NOMO-1 treated with dmso at 0.1 percent for 144 hours (cell line): ENCODE data around the gene STIL.
"Not testable (repeated sequence)": the region's sequence is repeated elsewhere in the genome, so short reads cannot be mapped to it uniquely, and the experiment has no call there.

Source experiments
- DNase-seq: peaks from one replicate; lab custom pipeline; 2025; ENCODE audit not compliant: unreplicated experiment; lab: John Stamatoyannopoulos, UW

STIL gene

GRCh38 chr1:47313915-47314664 is at the start of gene STIL:
Gene STIL, minus strand, starts transcription at chr1:47314147. Its CDS starts 3,828 bp downstream, at chr1:47310319.
- DNase-seq = peak; percentile 99

DNA sequence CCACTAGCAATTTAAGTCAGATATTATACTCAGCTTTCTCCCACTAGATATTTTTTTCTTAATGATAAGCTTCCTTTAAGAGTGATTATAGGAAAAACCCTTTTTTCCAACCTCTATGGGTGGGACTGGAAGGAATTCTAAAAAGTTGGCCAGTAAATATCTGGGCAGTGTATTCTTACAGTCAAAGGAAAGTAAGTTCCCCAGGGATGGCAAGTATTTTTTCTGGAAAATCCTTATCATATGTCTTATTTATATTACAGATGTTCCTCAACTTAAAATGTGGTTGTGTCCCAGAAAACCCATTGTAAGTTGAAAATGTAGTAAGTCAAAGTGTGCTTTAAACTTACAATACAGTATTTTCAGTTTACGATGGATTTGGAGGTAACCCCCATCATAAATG is 48.9 kb upstream of the STIL start:
- DNase-seq = no peak

GRCh38 chr1:47361380-47361779 is 47.4 kb upstream of the STIL start:
- DNase-seq = no peak

DNA sequence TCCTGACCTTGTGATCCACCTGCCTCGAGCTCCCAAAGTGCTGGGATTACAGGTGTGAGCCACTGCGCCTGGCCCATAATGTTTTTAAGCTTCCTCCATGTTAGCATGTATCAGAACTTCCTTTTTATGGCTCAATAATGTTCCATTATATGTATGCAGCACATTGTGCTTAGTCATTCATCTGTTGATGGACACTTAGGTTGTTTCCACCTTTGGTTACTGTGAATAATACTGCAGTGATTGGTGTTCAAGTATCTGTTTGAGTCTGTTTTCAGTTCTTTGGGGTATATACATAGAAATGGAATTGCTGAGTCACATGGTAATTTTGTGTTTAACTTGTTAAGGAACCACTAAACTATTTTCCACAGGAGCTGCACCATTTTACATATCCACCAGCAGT is 37.4 kb upstream of the STIL start:
- no peak for DNase-seq

GRCh38 chr1:47348246-47348645 is 34.3 kb upstream of the STIL start:
- no peak for DNase-seq

GRCh38 chr1:47347735-47348134 is 33.8 kb upstream of the STIL start:
- DNase-seq = no peak

DNA sequence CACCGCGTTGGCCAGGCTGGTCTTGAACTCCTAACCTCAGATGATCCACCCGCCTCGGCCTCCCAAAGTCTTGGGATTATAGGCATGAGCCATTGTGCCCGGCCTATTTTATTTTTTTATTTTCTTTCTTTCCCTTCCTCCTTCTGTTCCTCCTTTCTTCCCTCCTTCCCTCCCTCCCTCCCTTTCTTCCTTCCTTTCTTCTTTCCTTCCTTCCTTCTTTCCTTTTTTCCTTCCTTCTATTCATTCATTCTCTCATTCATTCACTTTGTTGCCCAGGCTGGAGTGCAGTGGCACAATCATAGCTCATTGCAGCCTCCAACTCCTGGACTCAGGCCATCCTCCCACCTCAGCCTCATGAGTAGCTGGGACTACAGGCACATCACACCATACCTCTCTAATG is 33.0 kb upstream of the STIL start:
- DNase-seq = not testable (repeated sequence)

GRCh38 chr1:47340227-47340626 is 26.3 kb upstream of the STIL start:
- DNase-seq = no peak

DNA sequence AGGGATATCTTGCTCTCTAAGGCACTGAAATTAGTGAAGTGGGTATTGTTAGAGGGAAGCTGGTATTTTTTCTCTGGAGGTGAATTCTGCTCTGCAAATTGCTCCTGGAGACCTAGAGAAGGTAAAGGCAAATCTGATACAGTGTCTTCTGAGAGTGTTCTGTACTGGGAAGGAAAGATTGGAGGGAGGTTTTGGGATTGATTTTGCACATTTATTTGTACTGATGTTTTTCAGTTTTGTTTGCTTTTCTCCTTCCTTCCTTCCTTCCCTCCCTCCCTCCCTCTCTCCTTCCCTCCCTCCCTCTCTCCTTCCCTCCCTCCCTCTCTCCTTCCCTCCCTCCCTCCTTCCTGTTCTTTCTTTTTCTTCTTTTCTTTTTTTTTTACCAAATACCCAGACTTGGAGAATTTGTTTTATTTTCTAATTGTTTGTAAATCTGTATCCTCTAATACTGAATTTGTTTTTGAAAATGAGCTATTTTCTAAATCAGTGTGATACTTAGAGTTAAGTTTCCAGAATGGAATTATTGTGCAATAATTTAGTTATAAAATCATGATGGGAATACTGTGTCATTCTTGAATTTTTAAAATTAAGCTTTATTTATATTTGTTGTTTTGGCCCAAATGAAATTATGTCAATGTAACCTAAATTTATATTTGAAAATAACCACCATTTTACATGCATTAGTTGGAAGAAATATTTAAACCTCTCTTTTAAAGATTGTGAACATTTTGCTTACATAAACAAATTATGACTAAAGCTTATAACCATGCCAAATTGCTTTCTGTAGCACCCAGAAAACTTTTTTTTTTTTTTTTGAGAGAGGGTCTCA is 24.5 kb upstream of the STIL start:
- DNase-seq = no peak

DNA sequence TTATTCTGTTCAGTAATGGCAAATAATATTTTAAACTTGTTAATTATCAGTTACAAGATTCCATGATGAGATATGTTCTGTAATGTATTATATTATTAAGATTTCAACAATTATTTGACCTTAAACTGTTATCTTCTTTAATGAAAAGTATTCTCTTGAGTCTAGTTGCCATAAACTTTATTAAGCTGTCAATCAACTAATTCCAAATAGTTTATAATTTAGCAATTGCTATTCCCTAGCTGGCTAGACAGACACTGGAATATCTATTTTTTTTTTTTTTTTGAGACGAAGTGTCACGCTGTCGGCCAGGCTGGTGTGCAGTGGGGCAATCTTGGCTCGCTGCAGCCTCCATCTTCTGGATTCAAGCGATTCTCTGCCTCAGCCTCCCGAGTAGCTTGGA is 23.4 kb upstream of the STIL start:
- DNase-seq = no peak

- no peak for DNase-seq
Observed at GRCh38 chr1:47334765-47335435, 21.0 kb upstream of the STIL start.

DNA sequence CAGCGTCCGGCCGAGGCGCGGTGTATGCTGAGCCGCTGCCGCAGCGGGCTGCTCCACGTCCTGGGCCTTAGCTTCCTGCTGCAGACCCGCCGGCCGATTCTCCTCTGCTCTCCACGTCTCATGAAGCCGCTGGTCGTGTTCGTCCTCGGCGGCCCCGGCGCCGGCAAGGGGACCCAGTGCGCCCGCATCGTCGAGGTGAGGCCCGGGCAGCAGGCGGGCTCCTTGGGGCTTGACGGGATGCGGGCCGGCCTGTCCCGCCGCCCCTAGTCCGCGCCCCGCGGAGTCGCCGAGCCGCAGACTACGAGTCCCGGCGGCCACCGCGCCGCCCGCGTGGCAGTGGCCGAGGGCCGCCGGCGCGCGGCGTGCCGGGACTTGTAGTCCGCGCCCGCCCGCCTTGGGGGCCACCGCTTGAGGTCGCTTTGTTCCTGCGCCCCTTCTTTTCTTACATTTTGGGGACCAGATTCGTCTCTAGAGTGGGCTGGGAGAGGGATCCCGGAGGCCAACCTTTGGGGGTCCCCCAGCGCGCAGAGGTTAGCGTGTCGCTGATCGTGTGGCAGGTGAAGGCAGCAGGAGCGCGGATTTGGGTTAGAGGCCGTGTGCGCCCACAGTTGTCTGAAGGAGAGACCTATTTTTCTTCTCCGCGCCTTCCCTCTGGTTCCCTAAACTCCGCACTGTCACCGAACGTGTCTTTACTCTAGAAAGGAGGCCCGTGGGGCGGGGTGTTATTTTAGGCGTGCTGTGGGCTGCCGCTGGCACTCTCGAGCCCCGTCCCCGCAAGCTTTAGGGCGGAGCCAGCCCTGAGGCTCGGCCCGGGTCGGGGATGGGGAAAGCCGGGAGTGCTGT is 20.2 kb upstream of the STIL start:
- DNase-seq = peak; percentile 76

DNA sequence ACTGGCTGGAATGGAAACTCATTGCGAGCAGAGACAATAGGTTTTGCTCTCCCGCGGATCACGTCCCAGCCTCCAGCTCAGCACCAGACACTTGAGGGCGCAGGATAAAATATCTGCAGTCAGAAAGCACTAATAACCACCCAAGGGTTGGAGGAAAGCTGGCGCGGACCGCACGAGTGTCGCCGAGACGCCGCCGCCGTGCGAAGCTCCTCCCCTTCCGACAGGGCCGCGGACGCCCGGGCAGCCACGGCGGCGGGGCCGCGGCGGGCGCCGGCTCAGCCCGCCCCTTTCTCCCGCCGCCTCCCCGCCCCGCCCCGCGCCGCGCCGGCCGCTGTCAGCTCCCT is 19.6 kb upstream of the STIL start, which contains the start of gene CMPK1:
CMPK1 (plus strand) TSS at position 213 of the 344 bp plus-strand sequence. CDS start 156 bp downstream, outside the sequence.
- DNase-seq = peak; percentile 86

GRCh38 chr1:47332779-47333577 is 19.0 kb upstream of the STIL start:
- DNase-seq = no peak

DNA sequence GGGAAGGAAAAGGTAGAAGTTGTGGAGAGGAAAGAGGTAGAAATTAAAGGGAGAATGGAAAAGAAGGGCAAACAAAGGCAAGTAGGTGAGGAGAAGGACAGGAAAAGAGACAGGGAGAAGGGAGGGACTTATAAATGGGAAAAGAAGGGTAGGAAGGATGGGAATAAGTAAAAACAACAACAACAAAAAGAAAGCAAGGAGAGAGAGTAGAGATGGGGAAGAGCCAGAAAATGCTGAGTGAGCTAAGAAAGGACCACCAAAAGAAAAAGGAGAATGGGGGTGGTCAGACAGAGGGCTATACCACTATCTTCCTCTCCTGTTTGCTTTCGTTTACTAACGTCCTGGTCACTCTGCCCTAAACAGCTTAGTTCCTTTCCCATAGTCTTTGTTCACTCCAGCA is 17.9 kb upstream of the STIL start:
- DNase-seq = no peak

DNA sequence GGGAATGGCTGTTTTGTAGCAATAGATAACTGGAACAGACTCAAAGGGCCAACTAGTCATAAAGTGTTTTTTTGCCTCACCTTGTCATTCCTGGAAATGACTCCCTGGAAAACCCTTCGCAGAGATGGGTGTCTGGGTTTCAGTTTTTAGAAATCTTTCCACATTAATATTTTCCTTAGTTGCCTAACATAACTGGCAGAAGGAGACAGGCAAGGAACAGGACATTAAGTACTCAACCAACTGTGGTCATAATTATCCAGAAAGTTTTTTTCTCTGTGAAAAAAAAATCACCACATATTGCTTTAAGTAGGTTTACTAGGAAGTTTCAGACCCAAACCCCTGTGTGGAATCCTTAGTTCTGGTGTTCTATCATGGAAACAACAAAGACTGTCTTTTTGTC is 16.3 kb upstream of the STIL start:
- no peak for DNase-seq

GRCh38 chr1:47328992-47329391 is 15.0 kb upstream of the STIL start:
- DNase-seq = no peak

- no peak for DNase-seq
Observed at GRCh38 chr1:47326271-47326670, 12.3 kb upstream of the STIL start.

- DNase-seq = no peak
Observed at GRCh38 chr1:47325528-47325927, 11.6 kb upstream of the STIL start.

DNA sequence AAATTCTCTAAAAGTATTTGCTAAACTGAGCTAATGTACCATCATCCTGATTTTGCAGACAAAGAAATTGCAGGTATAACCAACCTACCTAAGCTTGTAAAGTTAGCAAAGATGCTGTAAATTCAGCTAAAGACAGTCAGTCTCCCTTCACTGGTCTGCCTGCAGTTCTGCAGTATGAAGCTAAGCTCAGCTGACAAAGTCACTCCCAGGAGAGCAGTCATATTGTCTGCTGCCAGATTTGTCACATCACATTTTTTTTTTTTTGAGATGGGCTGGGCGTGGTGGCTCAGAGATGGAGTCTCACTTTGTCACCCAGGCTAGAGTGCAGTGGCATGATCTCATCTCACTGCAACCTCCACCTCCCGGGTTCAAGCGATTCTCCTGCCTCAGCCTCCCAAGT is 10.7 kb upstream of the STIL start:
- no peak for DNase-seq
